Type B pancreatic cell (in vitro differentiated cells): ENCODE results near the gene GPNMB. TPM values are rescaled to one million over a fixed set of nuclear protein-coding genes. Genes with fewer than 3 reads are reported as not detected.
A peak's percentile ranks its signal among the peaks of the same experiment; 100 is the strongest.

ENCODE experiments used
- DNase-seq: peaks from one replicate; pipeline ENCODE4 v3.0.0; 2021; ENCODE audit warnings: mixed read lengths; ENCODE audit not compliant: unreplicated experiment; ENCODE audit errors: extremely low spot score
- H3K27ac Mint-ChIP-seq: 2 replicates; pipeline ENCODE4 v1.8.0; 2021; ENCODE audit warnings: mild to moderate bottlenecking, mixed read lengths
- H3K27me3 Mint-ChIP-seq: 2 replicates; pipeline ENCODE4 v1.8.0; 2021; ENCODE audit warnings: mixed read lengths
- H3K36me3 Mint-ChIP-seq: 2 replicates; pipeline ENCODE4 v1.8.0; 2021; ENCODE audit warnings: mixed read lengths
- H3K4me1 Mint-ChIP-seq: one replicate; pipeline ENCODE4 v1.8.0; 2021; ENCODE audit warnings: mixed read lengths; ENCODE audit not compliant: unreplicated experiment
- H3K4me3 Mint-ChIP-seq: 2 replicates; pipeline ENCODE4 v1.8.0; 2021; ENCODE audit warnings: mild to moderate bottlenecking, mixed read lengths
- H3K9me3 Mint-ChIP-seq: 2 replicates; pipeline ENCODE4 v1.8.0; 2021; ENCODE audit warnings: mixed read lengths
- CTCF ChIP-seq: fragments of 200-600 bp; sonication (generic); conservative IDR thresholded peaks from 2 replicates; pipeline ENCODE4 v1.5.0; 2021; ENCODE audit warnings: antibody characterized with exemption, mild to moderate bottlenecking
- total RNA-seq: library from RNA; stranded (reverse); gene quantifications from 2 replicates; pipeline ENCODE4 v1.2.1, GENCODE V29; 2021; ENCODE audit warnings: low replicate concordance

GPNMB gene
- total RNA-seq, 1 donor from 2014 or later = 13.3 TPM

GRCh38 chr7:23273141-23273599 is 26.6 kb downstream of the GPNMB start:
- peak; percentile 85 for TF ChIP-seq CTCF
- peak overlapping the region; percentile 33 for H3K27ac Mint-ChIP-seq
- H3K4me1 Mint-ChIP-seq = peaks cover 4% of the 10 kb centered on the region
- DNase-seq = peak; percentile 85
- peaks cover 6% of the 10 kb centered on the region for H3K27me3 Mint-ChIP-seq
- H3K36me3 Mint-ChIP-seq = no peaks in the 10 kb centered on the region
- peak overlapping the region; percentile 44 for H3K4me3 Mint-ChIP-seq
- H3K9me3 Mint-ChIP-seq = no peaks in the 10 kb centered on the region

- H3K27ac Mint-ChIP-seq = no peak overlapping the region
- DNase-seq = no peak
- H3K4me1 Mint-ChIP-seq = peaks cover 4% of the 10 kb centered on the region
- TF ChIP-seq CTCF = no peak
- no peak overlapping the region for H3K4me3 Mint-ChIP-seq
- peaks cover 6% of the 10 kb centered on the region for H3K27me3 Mint-ChIP-seq
- H3K36me3 Mint-ChIP-seq = no peaks in the 10 kb centered on the region
- no peaks in the 10 kb centered on the region for H3K9me3 Mint-ChIP-seq
Observed at GRCh38 chr7:23275912-23276311, 29.3 kb downstream of the GPNMB start.

- Mint-ChIP-seq H3K4me1 (peaks cover 4% of the 10 kb centered on the region), H3K9me3 (no peaks in the 10 kb centered on the region)
Observed at GRCh38 chr7:23276376-23276775, 29.8 kb downstream of the GPNMB start.

GRCh38 chr7:23276947-23277346 is 30.4 kb downstream of the GPNMB start:
- H3K27me3 Mint-ChIP-seq = peaks cover 6% of the 10 kb centered on the region
- DNase-seq = no peak

More at GRCh38 chr7:23276376-23276775, 29.8 kb downstream of the GPNMB start:
- TF ChIP-seq CTCF = peak; percentile 45
- Mint-ChIP-seq H3K36me3 (no peaks in the 10 kb centered on the region), H3K27me3 (peaks cover 6% of the 10 kb centered on the region), H3K27ac (no peak overlapping the region), H3K4me3 (no peak overlapping the region)
- DNase-seq = no peak

GRCh38 chr7:23277359-23277989 is 30.9 kb downstream of the GPNMB start:
- H3K9me3 Mint-ChIP-seq = no peaks in the 10 kb centered on the region
- H3K27ac Mint-ChIP-seq = no peak overlapping the region
- peaks cover 4% of the 10 kb centered on the region for H3K4me1 Mint-ChIP-seq
- no peak overlapping the region for H3K4me3 Mint-ChIP-seq
- DNase-seq = no peak
- H3K27me3 Mint-ChIP-seq = peaks cover 4% of the 10 kb centered on the region
- H3K36me3 Mint-ChIP-seq = no peaks in the 10 kb centered on the region
- peak; percentile 83 for TF ChIP-seq CTCF

More at GRCh38 chr7:23276947-23277346, 30.4 kb downstream of the GPNMB start:
- Mint-ChIP-seq H3K4me1 (peaks cover 4% of the 10 kb centered on the region), H3K36me3 (no peaks in the 10 kb centered on the region), H3K9me3 (no peaks in the 10 kb centered on the region), H3K4me3 (no peak overlapping the region), H3K27ac (no peak overlapping the region)
- no peak for TF ChIP-seq CTCF
